IMR-90 (cell line): Measurements from ENCODE around the gene ADAMTS9.

ENCODE experiments used
- BHLHE40 ChIP-seq: fragments of 150-350 bp; IDR thresholded peaks from 2 replicates; pipeline ENCODE4 v1.6.1; 2016; ENCODE audit warnings: mild to moderate bottlenecking, low read depth, low read length
- MXI1 ChIP-seq: IDR thresholded peaks from 2 replicates; pipeline ENCODE4 v1.6.1; 2012; ENCODE audit warnings: low read depth, mild to moderate bottlenecking, low read length, moderate library complexity, borderline replicate concordance
- POLR2A ChIP-seq: IDR thresholded peaks from 2 replicates; pipeline ENCODE4 v1.6.1; 2012; ENCODE audit warnings: mild to moderate bottlenecking, low read depth, low read length
- RAD21 ChIP-seq: IDR thresholded peaks from 2 replicates; pipeline ENCODE4 v1.6.1; 2012; ENCODE audit warnings: low read length, improper control_type of control experiment
- RCOR1 ChIP-seq: IDR thresholded peaks from 2 replicates; pipeline ENCODE4 v1.6.1; 2012; ENCODE audit warnings: mild to moderate bottlenecking, low read length, improper control_type of control experiment; ENCODE audit not compliant: insufficient replicate concordance
- TF ChIP-seq, protein P1 (sequence below): conservative IDR thresholded peaks from 2 replicates; pipeline ENCODE4 v1.5.1; 2012; ENCODE audit warnings: mild to moderate bottlenecking, low read depth, low read length, improper control_type of control experiment
- TF ChIP-seq, protein P2 (sequence below): fragments of 150-350 bp; IDR thresholded peaks from 2 replicates; pipeline ENCODE4 v1.6.1; 2017; ENCODE audit warnings: mild to moderate bottlenecking, antibody characterized with exemption, low read length, low read depth

DNA sequence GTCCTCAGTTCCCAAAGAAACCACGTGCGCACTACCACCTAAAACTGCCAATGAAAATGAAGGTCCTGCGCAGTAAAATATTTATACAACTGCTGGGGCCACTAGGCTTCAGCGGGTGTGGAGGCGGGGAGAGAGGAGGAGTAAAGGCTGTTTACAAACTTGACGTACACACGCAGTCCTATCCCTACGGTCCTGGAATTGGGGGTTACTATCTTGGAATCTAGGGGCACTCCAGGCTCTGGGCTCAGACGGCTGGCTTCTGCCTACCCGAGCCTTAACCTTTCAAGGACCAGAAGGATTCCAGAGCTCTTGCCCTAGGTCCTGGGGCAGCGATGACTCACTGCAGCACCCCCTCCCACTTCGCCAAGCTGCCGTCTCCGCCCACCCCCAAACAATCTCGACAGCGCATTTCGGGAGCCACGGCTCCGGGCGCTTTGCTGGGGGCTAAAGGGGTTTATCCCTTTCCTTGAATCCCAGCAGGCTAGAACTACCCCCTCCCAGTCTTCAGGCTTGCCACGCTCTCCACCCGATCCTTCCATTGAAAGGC is 3.0 kb downstream of the ADAMTS9 start:
- no peak for TF ChIP-seq POLR2A
- TF ChIP-seq, protein P1, sequence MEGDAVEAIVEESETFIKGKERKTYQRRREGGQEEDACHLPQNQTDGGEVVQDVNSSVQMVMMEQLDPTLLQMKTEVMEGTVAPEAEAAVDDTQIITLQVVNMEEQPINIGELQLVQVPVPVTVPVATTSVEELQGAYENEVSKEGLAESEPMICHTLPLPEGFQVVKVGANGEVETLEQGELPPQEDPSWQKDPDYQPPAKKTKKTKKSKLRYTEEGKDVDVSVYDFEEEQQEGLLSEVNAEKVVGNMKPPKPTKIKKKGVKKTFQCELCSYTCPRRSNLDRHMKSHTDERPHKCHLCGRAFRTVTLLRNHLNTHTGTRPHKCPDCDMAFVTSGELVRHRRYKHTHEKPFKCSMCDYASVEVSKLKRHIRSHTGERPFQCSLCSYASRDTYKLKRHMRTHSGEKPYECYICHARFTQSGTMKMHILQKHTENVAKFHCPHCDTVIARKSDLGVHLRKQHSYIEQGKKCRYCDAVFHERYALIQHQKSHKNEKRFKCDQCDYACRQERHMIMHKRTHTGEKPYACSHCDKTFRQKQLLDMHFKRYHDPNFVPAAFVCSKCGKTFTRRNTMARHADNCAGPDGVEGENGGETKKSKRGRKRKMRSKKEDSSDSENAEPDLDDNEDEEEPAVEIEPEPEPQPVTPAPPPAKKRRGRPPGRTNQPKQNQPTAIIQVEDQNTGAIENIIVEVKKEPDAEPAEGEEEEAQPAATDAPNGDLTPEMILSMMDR: no peak
- no peak for TF ChIP-seq RCOR1
- no peak for TF ChIP-seq MXI1
- TF ChIP-seq BHLHE40: no peak
- TF ChIP-seq, protein P2, sequence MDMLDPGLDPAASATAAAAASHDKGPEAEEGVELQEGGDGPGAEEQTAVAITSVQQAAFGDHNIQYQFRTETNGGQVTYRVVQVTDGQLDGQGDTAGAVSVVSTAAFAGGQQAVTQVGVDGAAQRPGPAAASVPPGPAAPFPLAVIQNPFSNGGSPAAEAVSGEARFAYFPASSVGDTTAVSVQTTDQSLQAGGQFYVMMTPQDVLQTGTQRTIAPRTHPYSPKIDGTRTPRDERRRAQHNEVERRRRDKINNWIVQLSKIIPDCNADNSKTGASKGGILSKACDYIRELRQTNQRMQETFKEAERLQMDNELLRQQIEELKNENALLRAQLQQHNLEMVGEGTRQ: no peak
- TF ChIP-seq RAD21: no peak
